Stimulated activated CD4-positive, alpha-beta T cell treated with anti-CD3 and anti-CD28 coated beads, Interleukin-12 subunit alpha, Interleukin-12 subunit beta, amount 100 ng/mL, for 24 hours (primary cell): ENCODE results near the gene UBTD1.
"Not testable (repeated sequence)": the region's sequence is repeated elsewhere in the genome, so short reads cannot be mapped to it uniquely, and the experiment has no call there.

Experiments
- DNase-seq, 2 experiments: peaks; one replicate each; pipeline ENCODE4 v3.0.0-alpha.2; 2020; ENCODE audit warnings: low read depth in 2 of 2

The UBTD1 gene

GRCh38 chr10:97514344-97514743 is 15.6 kb downstream of the UBTD1 start:
- no peak for DNase-seq

GRCh38 chr10:97515271-97515978 is 16.7 kb downstream of the UBTD1 start:
- DNase-seq = no peak

- DNase-seq = no peak
Measured at GRCh38 chr10:97517096-97517750, 18.5 kb downstream of the UBTD1 start.

- no peak for DNase-seq
Measured at GRCh38 chr10:97517778-97518300, 19.1 kb downstream of the UBTD1 start.

- DNase-seq = no peak
Measured at GRCh38 chr10:97518301-97519043, 19.7 kb downstream of the UBTD1 start.

GRCh38 chr10:97519342-97519741 is 20.6 kb downstream of the UBTD1 start:
- no peak for DNase-seq

GRCh38 chr10:97520520-97520919 is 21.8 kb downstream of the UBTD1 start:
- no peak for DNase-seq

- no peak for DNase-seq
Measured at GRCh38 chr10:97520978-97521761, 22.4 kb downstream of the UBTD1 start.

- no peak for DNase-seq
Measured at GRCh38 chr10:97522071-97522470, 23.3 kb downstream of the UBTD1 start.

- DNase-seq = no peak
Measured at GRCh38 chr10:97522937-97523336, 24.2 kb downstream of the UBTD1 start.

- DNase-seq = no peak
Measured at GRCh38 chr10:97525086-97525485, 26.4 kb downstream of the UBTD1 start.

GRCh38 chr10:97525683-97526110 is 27.0 kb downstream of the UBTD1 start:
- no peak for DNase-seq

- not testable (repeated sequence) for DNase-seq
Measured at GRCh38 chr10:97528876-97529275, 30.2 kb downstream of the UBTD1 start.

- no peak for DNase-seq
Measured at GRCh38 chr10:97529685-97530465, 31.2 kb downstream of the UBTD1 start.

GRCh38 chr10:97531401-97531986 is 32.8 kb downstream of the UBTD1 start:
- DNase-seq = no peak

- no peak for DNase-seq
Measured at GRCh38 chr10:97532935-97533671, 34.4 kb downstream of the UBTD1 start.

GRCh38 chr10:97533888-97534287 is 35.2 kb downstream of the UBTD1 start:
- DNase-seq = no peak

GRCh38 chr10:97534746-97535367 is 36.1 kb downstream of the UBTD1 start:
- DNase-seq = peak; percentile 14 to 26

GRCh38 chr10:97537186-97537869 is 38.6 kb downstream of the UBTD1 start:
- DNase-seq = no peak
